Endothelial cell of umbilical vein (primary cell): ENCODE measurements around the gene WASL.

Experiments used
- CTCF ChIP-seq, 2 donors: IDR thresholded peaks; 1 replicate in 1 of 2; 2 replicates in 1 of 2; pipeline ENCODE4 v1.5.1; 2011; ENCODE audit warnings: low read length in 2 of 2, mild to moderate bottlenecking in 2 of 2, moderate library complexity in 2 of 2, control low read depth in 1 of 2, inconsistent platforms in 1 of 2, low read depth in 1 of 2; ENCODE audit not compliant: insufficient read depth in 1 of 2; ENCODE audit errors: extremely low read depth in 1 of 2
- EZH2 ChIP-seq: IDR thresholded peaks from 2 replicates; pipeline ENCODE4 v1.6.1; 2012; ENCODE audit warnings: borderline replicate concordance, low read depth, mild to moderate bottlenecking, moderate library complexity, low read length, inconsistent platforms; ENCODE audit not compliant: severe bottlenecking
- MYC ChIP-seq: IDR thresholded peaks from one replicate; pipeline ENCODE4 v1.6.1; 2011; ENCODE audit warnings: mild to moderate bottlenecking, low read depth, low read length
- POLR2A ChIP-seq: IDR thresholded peaks from 2 replicates; pipeline ENCODE4 v1.6.1; 2012; ENCODE audit warnings: low read depth, mild to moderate bottlenecking, control low read depth, low read length

GRCh38 chr7:123663200-123663599, 85.6 kb downstream of the WASL start:
- no peak for TF ChIP-seq CTCF (IDR thresholded peaks at IDR 0.05; ENCODE audit: extremely low read depth in 1 of 2, insufficient read depth in 1 of 2, low read depth in 1 of 2, low read length in 2 of 2)
- no peak for TF ChIP-seq EZH2
- no peak for TF ChIP-seq POLR2A
- no peak for TF ChIP-seq MYC
